Loucy (cell line): ENCODE measurements around the gene GLDC.

ENCODE experiments used
- H2AFZ ChIP-seq: fragments of 200-600 bp; sonication (generic); 2 replicates; pipeline ENCODE4 v1.6.0; 2016; ENCODE audit warnings: antibody characterized with exemption, mild to moderate bottlenecking, low read length, moderate library complexity
- H3F3A ChIP-seq: fragments of 200-600 bp; 2 replicates; pipeline ENCODE4 v1.6.0; 2016; ENCODE audit warnings: antibody characterized with exemption, low read depth, mild to moderate bottlenecking
- H3K27me3 ChIP-seq: fragments of 200-600 bp; sonication (generic); 2 replicates; pipeline ENCODE4 v1.6.1; 2014; ENCODE audit warnings: low read length, mild to moderate bottlenecking; ENCODE audit not compliant: insufficient read depth, poor library complexity, severe bottlenecking
- H3K36me3 ChIP-seq: fragments of 200-600 bp; sonication (generic); 2 replicates; pipeline ENCODE4 v1.6.1; 2016; ENCODE audit warnings: low read length; ENCODE audit not compliant: insufficient read depth
- H3K4me1 ChIP-seq: fragments of 200-600 bp; sonication (generic); 2 replicates; pipeline ENCODE4 v1.5.1; 2014; ENCODE audit warnings: low read length, mild to moderate bottlenecking; ENCODE audit not compliant: insufficient read depth, poor library complexity, severe bottlenecking
- H3K4me2 ChIP-seq: fragments of 200-600 bp; sonication (generic); 2 replicates; pipeline ENCODE4 v1.6.0; 2014; ENCODE audit warnings: antibody characterized with exemption, low read length, low read depth, mild to moderate bottlenecking; ENCODE audit not compliant: poor library complexity, severe bottlenecking
- H3K4me3 ChIP-seq: fragments of 200-600 bp; sonication (generic); 2 replicates; pipeline ENCODE4 v1.5.1; 2014; ENCODE audit warnings: low read length, mild to moderate bottlenecking, mixed read lengths; ENCODE audit not compliant: poor library complexity, severe bottlenecking
- H3K79me2 ChIP-seq: fragments of 200-600 bp; sonication (generic); 2 replicates; pipeline ENCODE4 v1.6.1; 2014; ENCODE audit warnings: low read length; ENCODE audit not compliant: insufficient read depth
- H3K9ac ChIP-seq: fragments of 200-600 bp; sonication (generic); 2 replicates; pipeline ENCODE4 v1.6.0; 2014; ENCODE audit warnings: mild to moderate bottlenecking, low read depth, low read length, moderate library complexity; ENCODE audit not compliant: poor library complexity, severe bottlenecking
- H3K9me2 ChIP-seq: fragments of 200-600 bp; sonication (generic); replicated peaks from 2 replicates; pipeline ENCODE4 v1.6.1; 2016; ENCODE audit warnings: low read depth, low read length, mixed read lengths
- H3K9me3 ChIP-seq: fragments of 200-600 bp; sonication (generic); 2 replicates; pipeline ENCODE4 v1.6.1; 2014; ENCODE audit warnings: mild to moderate bottlenecking, antibody characterized with exemption, low read length, low read depth; ENCODE audit not compliant: insufficient read depth
- H4K20me1 ChIP-seq: fragments of 200-600 bp; sonication (generic); 2 replicates; pipeline ENCODE4 v1.6.0; 2014; ENCODE audit warnings: antibody characterized with exemption, low read length, mild to moderate bottlenecking; ENCODE audit not compliant: insufficient read depth, poor library complexity, severe bottlenecking
- EZH2phosphoT487 ChIP-seq: fragments of 200-600 bp; IDR thresholded peaks from 2 replicates; pipeline ENCODE4 v1.6.1; 2018; ENCODE audit warnings: antibody characterized with exemption, mild to moderate bottlenecking, moderate library complexity, borderline replicate concordance
- TF ChIP-seq, protein P1 (sequence below): fragments of 200-600 bp; sonication (generic); conservative IDR thresholded peaks from 2 replicates; pipeline ENCODE4 v1.5.1; 2014; ENCODE audit warnings: mild to moderate bottlenecking, antibody characterized with exemption, low read length

The GLDC gene

GRCh38 chr9:6584881-6585597 lies 60.5 kb downstream of the GLDC start:
- Histone ChIP-seq H3K9me2 (no peaks in the 10 kb centered on the region), H2AFZ (no peak overlapping the region), H3K4me1 (no peaks in the 10 kb centered on the region), H3K36me3 (no peaks in the 10 kb centered on the region), H3K27me3 (no peaks in the 10 kb centered on the region), H3K4me3 (no peak overlapping the region), H3K9ac (no peak overlapping the region), H3K79me2 (no peaks in the 10 kb centered on the region), H4K20me1 (no peaks in the 10 kb centered on the region), H3K4me2 (no peak overlapping the region), H3F3A (no peaks in the 10 kb centered on the region), H3K9me3 (no peaks in the 10 kb centered on the region)
- TF ChIP-seq, protein P1, sequence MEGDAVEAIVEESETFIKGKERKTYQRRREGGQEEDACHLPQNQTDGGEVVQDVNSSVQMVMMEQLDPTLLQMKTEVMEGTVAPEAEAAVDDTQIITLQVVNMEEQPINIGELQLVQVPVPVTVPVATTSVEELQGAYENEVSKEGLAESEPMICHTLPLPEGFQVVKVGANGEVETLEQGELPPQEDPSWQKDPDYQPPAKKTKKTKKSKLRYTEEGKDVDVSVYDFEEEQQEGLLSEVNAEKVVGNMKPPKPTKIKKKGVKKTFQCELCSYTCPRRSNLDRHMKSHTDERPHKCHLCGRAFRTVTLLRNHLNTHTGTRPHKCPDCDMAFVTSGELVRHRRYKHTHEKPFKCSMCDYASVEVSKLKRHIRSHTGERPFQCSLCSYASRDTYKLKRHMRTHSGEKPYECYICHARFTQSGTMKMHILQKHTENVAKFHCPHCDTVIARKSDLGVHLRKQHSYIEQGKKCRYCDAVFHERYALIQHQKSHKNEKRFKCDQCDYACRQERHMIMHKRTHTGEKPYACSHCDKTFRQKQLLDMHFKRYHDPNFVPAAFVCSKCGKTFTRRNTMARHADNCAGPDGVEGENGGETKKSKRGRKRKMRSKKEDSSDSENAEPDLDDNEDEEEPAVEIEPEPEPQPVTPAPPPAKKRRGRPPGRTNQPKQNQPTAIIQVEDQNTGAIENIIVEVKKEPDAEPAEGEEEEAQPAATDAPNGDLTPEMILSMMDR, result peak; percentile 69
- no peak for TF ChIP-seq EZH2phosphoT487

- Histone ChIP-seq H3K9ac (no peak overlapping the region), H4K20me1 (no peaks in the 10 kb centered on the region), H3K9me3 (no peaks in the 10 kb centered on the region), H3K36me3 (no peaks in the 10 kb centered on the region), H3K27me3 (no peaks in the 10 kb centered on the region), H3K79me2 (no peaks in the 10 kb centered on the region), H3K4me3 (no peak overlapping the region), H3F3A (no peaks in the 10 kb centered on the region), H3K9me2 (no peaks in the 10 kb centered on the region), H3K4me2 (no peak overlapping the region), H2AFZ (no peak overlapping the region), H3K4me1 (no peaks in the 10 kb centered on the region)
- no peak for TF ChIP-seq EZH2phosphoT487
- TF ChIP-seq, protein P1, result no peak
Measured at GRCh38 chr9:6581253-6581652, 64.3 kb downstream of the GLDC start.

- no peaks in the 10 kb centered on the region for H3K9me3 ChIP-seq
- no peaks in the 10 kb centered on the region for H3K79me2 ChIP-seq
- H3K9me2 ChIP-seq, result no peaks in the 10 kb centered on the region
- no peaks in the 10 kb centered on the region for H4K20me1 ChIP-seq
- no peaks in the 10 kb centered on the region for H3K36me3 ChIP-seq
- no peaks in the 10 kb centered on the region for H3F3A ChIP-seq
- no peaks in the 10 kb centered on the region for H3K27me3 ChIP-seq
- H3K4me2 ChIP-seq, result no peak overlapping the region
- no peaks in the 10 kb centered on the region for H3K4me1 ChIP-seq
- TF ChIP-seq, protein P1, result no peak
- H2AFZ ChIP-seq, result no peak overlapping the region
- no peak overlapping the region for H3K9ac ChIP-seq
- H3K4me3 ChIP-seq, result no peak overlapping the region
Measured at GRCh38 chr9:6579613-6580012, 65.9 kb downstream of the GLDC start.
